HCT116 (cell line): ENCODE measurements around the gene C4orf51.

Experiments used
- ELF1 ChIP-seq: IDR thresholded peaks from 2 replicates; pipeline ENCODE4 v1.6.1; 2012; ENCODE audit warnings: low read depth, borderline replicate concordance
- EZH2 ChIP-seq: fragments of 200-600 bp; sonication (generic); IDR thresholded peaks from 2 replicates; pipeline ENCODE4 v1.6.1; 2017; ENCODE audit warnings: antibody characterized with exemption, mixed run types
- EZH2phosphoT487 ChIP-seq: fragments of 200-600 bp; IDR thresholded peaks from 2 replicates; pipeline ENCODE4 v1.6.1; 2018; ENCODE audit warnings: antibody characterized with exemption, borderline replicate concordance
- POLR2A ChIP-seq: IDR thresholded peaks from 2 replicates; pipeline ENCODE4 v1.7.0; 2011; ENCODE audit warnings: borderline replicate concordance; ENCODE audit not compliant: insufficient read depth, insufficient read length; ENCODE audit errors: extremely low read depth
- POLR2AphosphoS5 ChIP-seq: IDR thresholded peaks from 2 replicates; pipeline ENCODE4 v1.6.1; 2011; ENCODE audit warnings: mild to moderate bottlenecking, low read depth, low read length, moderate library complexity
- TF ChIP-seq, protein P1 (sequence below), 3 experiments: fragments of 200-600 bp in 1 of 3; sonication (generic) in 1 of 3; IDR thresholded peaks in 2 of 3; conservative IDR thresholded peaks in 1 of 3; 2 replicates each; pipeline ENCODE4 v1.5.1; 2012 to 2017; ENCODE audit warnings: low read depth in 2 of 3, low read length in 2 of 3, antibody characterized with exemption in 1 of 3, borderline replicate concordance in 1 of 3, control low read depth in 1 of 3, mild to moderate bottlenecking in 1 of 3, mixed read lengths in 1 of 3, mixed run types in 1 of 3, moderate library complexity in 1 of 3; ENCODE audit not compliant: insufficient read depth in 1 of 3
- TF ChIP-seq, protein P2 (sequence below): IDR thresholded peaks from 2 replicates; pipeline ENCODE4 v1.6.1; 2012; ENCODE audit warnings: low read depth

DNA sequence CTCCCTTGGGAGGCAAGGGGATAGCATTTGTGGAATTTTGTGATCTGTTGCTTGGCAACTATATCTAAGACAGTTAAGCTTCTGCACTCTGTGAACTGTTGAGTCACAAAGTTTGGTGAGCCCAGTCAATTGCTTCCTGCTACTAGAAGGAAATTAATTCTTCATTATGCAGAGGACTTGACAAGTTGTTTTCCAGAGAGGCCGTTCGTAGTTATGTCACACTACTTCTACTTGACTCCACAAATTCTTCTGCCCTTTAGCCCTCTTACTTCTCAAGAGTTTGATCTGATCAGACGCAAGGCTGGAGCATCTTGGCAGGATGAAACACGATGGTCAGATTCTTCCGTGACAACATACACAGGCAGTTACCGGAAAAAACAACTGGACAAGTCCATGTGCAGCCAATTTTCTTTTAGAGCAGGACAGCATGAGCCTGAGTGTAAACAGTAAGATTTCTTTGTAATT lies at the start of gene C4orf51:
- TF ChIP-seq EZH2 (no peak), EZH2phosphoT487 (no peak), POLR2A (no peak), POLR2AphosphoS5 (no peak), ELF1 (no peak)
- TF ChIP-seq, protein P1, sequence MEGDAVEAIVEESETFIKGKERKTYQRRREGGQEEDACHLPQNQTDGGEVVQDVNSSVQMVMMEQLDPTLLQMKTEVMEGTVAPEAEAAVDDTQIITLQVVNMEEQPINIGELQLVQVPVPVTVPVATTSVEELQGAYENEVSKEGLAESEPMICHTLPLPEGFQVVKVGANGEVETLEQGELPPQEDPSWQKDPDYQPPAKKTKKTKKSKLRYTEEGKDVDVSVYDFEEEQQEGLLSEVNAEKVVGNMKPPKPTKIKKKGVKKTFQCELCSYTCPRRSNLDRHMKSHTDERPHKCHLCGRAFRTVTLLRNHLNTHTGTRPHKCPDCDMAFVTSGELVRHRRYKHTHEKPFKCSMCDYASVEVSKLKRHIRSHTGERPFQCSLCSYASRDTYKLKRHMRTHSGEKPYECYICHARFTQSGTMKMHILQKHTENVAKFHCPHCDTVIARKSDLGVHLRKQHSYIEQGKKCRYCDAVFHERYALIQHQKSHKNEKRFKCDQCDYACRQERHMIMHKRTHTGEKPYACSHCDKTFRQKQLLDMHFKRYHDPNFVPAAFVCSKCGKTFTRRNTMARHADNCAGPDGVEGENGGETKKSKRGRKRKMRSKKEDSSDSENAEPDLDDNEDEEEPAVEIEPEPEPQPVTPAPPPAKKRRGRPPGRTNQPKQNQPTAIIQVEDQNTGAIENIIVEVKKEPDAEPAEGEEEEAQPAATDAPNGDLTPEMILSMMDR (IDR thresholded peaks at IDR 0.05 in 2 of 3, conservative IDR thresholded peaks at IDR 0.05 in 1 of 3; ENCODE audit: borderline replicate concordance in 1 of 3, insufficient read depth in 1 of 3, low read depth in 2 of 3, low read length in 2 of 3): no peak
- TF ChIP-seq, protein P2, sequence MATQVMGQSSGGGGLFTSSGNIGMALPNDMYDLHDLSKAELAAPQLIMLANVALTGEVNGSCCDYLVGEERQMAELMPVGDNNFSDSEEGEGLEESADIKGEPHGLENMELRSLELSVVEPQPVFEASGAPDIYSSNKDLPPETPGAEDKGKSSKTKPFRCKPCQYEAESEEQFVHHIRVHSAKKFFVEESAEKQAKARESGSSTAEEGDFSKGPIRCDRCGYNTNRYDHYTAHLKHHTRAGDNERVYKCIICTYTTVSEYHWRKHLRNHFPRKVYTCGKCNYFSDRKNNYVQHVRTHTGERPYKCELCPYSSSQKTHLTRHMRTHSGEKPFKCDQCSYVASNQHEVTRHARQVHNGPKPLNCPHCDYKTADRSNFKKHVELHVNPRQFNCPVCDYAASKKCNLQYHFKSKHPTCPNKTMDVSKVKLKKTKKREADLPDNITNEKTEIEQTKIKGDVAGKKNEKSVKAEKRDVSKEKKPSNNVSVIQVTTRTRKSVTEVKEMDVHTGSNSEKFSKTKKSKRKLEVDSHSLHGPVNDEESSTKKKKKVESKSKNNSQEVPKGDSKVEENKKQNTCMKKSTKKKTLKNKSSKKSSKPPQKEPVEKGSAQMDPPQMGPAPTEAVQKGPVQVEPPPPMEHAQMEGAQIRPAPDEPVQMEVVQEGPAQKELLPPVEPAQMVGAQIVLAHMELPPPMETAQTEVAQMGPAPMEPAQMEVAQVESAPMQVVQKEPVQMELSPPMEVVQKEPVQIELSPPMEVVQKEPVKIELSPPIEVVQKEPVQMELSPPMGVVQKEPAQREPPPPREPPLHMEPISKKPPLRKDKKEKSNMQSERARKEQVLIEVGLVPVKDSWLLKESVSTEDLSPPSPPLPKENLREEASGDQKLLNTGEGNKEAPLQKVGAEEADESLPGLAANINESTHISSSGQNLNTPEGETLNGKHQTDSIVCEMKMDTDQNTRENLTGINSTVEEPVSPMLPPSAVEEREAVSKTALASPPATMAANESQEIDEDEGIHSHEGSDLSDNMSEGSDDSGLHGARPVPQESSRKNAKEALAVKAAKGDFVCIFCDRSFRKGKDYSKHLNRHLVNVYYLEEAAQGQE: no peak
